ENCODE measurements around the gene HSD17B12. TPM values are rescaled to one million over a fixed set of nuclear protein-coding genes. Genes with fewer than 3 reads are reported as not detected.

HSD17B12 gene
- total and polyA plus RNA-seq, 2 of the 4 experiments (the other 2 are of a cell fraction): 38.0 to 44.6 TPM

DNA sequence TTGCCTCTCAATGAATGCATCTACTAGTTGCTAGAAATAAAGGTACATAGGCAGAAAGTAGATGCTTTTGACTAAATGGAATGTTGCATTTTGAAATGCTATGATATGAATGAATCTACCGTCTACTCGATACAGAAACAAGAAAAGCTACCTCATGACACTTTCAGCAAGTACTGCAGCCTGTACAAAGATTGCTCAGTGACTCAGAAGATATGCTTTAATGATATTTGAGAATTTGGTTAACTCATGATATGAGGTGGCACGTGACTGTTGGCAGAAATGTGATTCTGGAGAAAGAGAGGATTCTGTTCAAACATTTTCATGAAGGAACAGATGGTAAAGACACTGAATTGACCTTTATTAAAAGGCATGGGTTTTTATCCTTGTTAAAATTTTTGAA lies 76.0 kb downstream of the HSD17B12 start:
- no peaks in the 10 kb centered on the region for H3K9me3 ChIP-seq (ENCODE audit: control insufficient read depth, insufficient read depth, low read length)
- no peak overlapping the region for H3K4me3 ChIP-seq (ENCODE audit: insufficient read depth, low read depth, low read length)
- H3K9ac ChIP-seq (ENCODE audit: low read depth, low read length): no peak overlapping the region
- peak overlapping the region; percentile 49; the same call in 1 of the 2 replicates for H3K4me2 ChIP-seq (ENCODE audit: low read depth, low read length)
- H2BK15ac ChIP-seq (ENCODE audit: low read depth, low read length): no peak overlapping the region
- POLR2A ChIA-PET (ENCODE audit: unreplicated experiment): no interaction called here
- H4K8ac ChIP-seq (ENCODE audit: low read depth in 2 of 2, low read length in 2 of 2): no peak overlapping the region
- no peak overlapping the region for H3K14ac ChIP-seq (replicated peaks; ENCODE audit: low read depth, low read length)
- no peak overlapping the region for H4K91ac ChIP-seq (ENCODE audit: insufficient read depth, low read depth, low read length)
- no TSS peak for BruUV-seq (replicated peaks)
- H3K36me3 ChIP-seq (ENCODE audit: control insufficient read depth, insufficient read depth, low read length): 0 out of 2 replicates have a peak, but pooled peaks cover 1% of the 10 kb centered on the region
- in situ Hi-C loops (cut with MboI; ENCODE audit: low sequenced_read_pairs) (no loop called here), dilution Hi-C loops (cut with HindIII; ENCODE audit: low sequenced_read_pairs, unreplicated experiment) (no loop called here), intact Hi-C loops (cut with micrococcal nuclease) (no loop called here)
- no peak overlapping the region for H2BK20ac ChIP-seq (ENCODE audit: low read depth, low read length)
- no peaks in the 10 kb centered on the region for H3K27me3 ChIP-seq (ENCODE audit: control insufficient read depth, insufficient read depth, low read length)
- no peak overlapping the region for H2BK120ac ChIP-seq (ENCODE audit: low read depth, low read length)
- H3K27ac ChIP-seq (ENCODE audit: insufficient read depth, low read length): no peak overlapping the region
- CTCF ChIA-PET: no interaction called here
- peak; percentile 91 for ATAC-seq (ENCODE audit: low read depth)
- TF ChIP-seq RAD21 (IDR thresholded peaks at IDR 0.05; ENCODE audit: low read length) (no peak), USF2 (IDR thresholded peaks at IDR 0.05; ENCODE audit: low read depth, low read length) (peak; percentile 84), SMC3 (IDR thresholded peaks at IDR 0.05; ENCODE audit: low read depth, low read length) (no peak), BHLHE40 (IDR thresholded peaks at IDR 0.05; ENCODE audit: low read depth, low read length) (peak; percentile 87)
- no peaks in the 10 kb centered on the region for H4K20me1 ChIP-seq (ENCODE audit: insufficient read depth, low read length)
- H3K23ac ChIP-seq (ENCODE audit: low read depth, low read length): no peak overlapping the region
- no peaks in the 10 kb centered on the region for H3K9me1 ChIP-seq (ENCODE audit: insufficient read depth, low read length)
- H4K5ac ChIP-seq (ENCODE audit: low read depth, low read length): no peak overlapping the region
- DNase-seq: peak; percentile 78
- peaks cover 0 to under 1% of the 10 kb centered on the region in 2 experiments; a peak in 1 of 4 replicates for H3K79me1 ChIP-seq (ENCODE audit: low read depth in 1 of 2, low read length in 2 of 2)
- WGBS, 2 experiments (ENCODE audit: extremely low coverage in 2 of 2, insufficient read length in 1 of 2): no CpG with 5 or more reads among the region's 3 CpGs
- H3K56ac ChIP-seq (ENCODE audit: extremely low read depth, insufficient read depth, low read length): no peak overlapping the region
- H2BK5ac ChIP-seq (ENCODE audit: low read depth, low read length, poor library complexity, severe bottlenecking): no peak overlapping the region
- H3K18ac ChIP-seq (ENCODE audit: low read depth, low read length): no peak overlapping the region
- no peak overlapping the region for H2AFZ ChIP-seq (replicated peaks; ENCODE audit: low read length, poor library complexity)
- no peak overlapping the region for H2AK5ac ChIP-seq (ENCODE audit: low read depth, low read length)
- no peak overlapping the region for H2AK9ac ChIP-seq (replicated peaks; ENCODE audit: low read depth, low read length, poor library complexity)
- H3K4ac ChIP-seq (ENCODE audit: low read depth, low read length): no peak overlapping the region
- peaks cover 2% of the 10 kb centered on the region; the same call in 1 of the 2 replicates for H3K4me1 ChIP-seq (ENCODE audit: control insufficient read depth, insufficient read depth, low read length)

All from IMR-90 (cell line).